ENCODE measurements around the gene CYB5R3. TPM values are rescaled to one million over a fixed set of nuclear protein-coding genes. Genes with fewer than 3 reads are reported as not detected.

CYB5R3 gene
- polyA plus RNA-seq, 4 donors: 70.0 to 174 (median 118) TPM

DNA sequence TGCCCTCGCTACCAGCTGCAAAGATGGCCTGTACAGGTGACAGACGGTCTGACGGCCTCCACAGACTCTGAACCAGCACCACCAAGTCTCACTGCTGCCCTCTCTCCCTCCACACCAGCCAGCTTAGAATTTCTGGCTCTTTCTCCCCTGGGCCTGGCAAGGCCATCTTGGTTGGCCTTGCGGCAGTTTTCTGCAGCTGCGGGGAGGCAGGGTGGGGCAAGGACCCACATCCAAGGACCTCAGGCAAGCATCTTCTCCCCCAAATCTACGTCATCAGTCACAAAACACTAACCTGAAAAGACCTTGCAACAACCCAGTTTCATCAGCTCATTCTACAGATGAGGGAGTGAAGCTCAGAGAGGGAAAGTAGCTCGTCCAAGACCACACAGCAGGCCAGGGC lies 22.8 kb downstream of the CYB5R3 start:
- Histone ChIP-seq H3K4me3 (ENCODE audit: low read depth in 1 of 3, low read length in 3 of 3) (no peak overlapping the region), H3K9me3 (ENCODE audit: control insufficient read depth in 2 of 2, insufficient read depth in 1 of 2, low read depth in 1 of 2, low read length in 1 of 2) (no peaks in the 10 kb centered on the region), H3K27ac (ENCODE audit: low read depth in 1 of 3, low read length in 2 of 3) (no peak overlapping the region), H3K36me3 (ENCODE audit: control insufficient read depth in 3 of 3, insufficient read depth in 2 of 3, low read depth in 1 of 3, low read length in 3 of 3) (peaks cover 13 to 95% (median 25%) of the 10 kb centered on the region in 3 donors), H3K27me3 (ENCODE audit: control insufficient read depth in 3 of 3, insufficient read depth in 3 of 3, low read length in 3 of 3) (no peaks in the 10 kb centered on the region), H3K4me1 (ENCODE audit: control insufficient read depth in 3 of 3, insufficient read depth in 2 of 3, low read depth in 1 of 3, low read length in 2 of 3) (peaks cover 0 to 11% (median 0%) of the 10 kb centered on the region in 3 donors)
- 94 to 96% (median 96%) methylated on average over 7 of the region's 7 CpGs for WGBS, 3 donors
- no peak for FAIRE-seq
- DNase-seq: no peak

DNA sequence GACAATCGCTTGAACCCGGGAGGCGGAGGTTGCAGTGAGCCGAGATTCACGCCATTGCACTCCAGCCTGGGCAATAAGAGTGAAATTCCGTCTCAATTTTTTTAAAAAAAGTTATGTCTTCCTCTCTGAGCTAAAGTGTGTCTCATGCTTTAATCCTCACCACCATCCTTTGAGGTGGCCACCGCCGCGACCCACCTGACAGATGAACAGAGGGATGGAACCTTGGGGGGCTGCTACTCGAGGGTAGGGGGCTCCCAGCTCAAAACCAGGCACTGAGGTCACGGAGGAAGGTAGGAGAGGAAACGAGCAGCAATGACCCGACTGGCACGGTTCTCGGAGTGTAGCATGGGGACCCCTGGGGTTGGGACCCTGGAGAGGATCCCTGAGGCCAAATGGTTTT lies 23.8 kb downstream of the CYB5R3 start:
- 88 to 92% (median 89%) methylated on average over 15 of the region's 15 CpGs for WGBS, 3 donors
- no peak overlapping the region for H3K27ac ChIP-seq (ENCODE audit: low read depth in 1 of 3, low read length in 2 of 3)
- H3K4me3 ChIP-seq (ENCODE audit: low read depth in 1 of 3, low read length in 3 of 3): no peak overlapping the region
- no peaks in the 10 kb centered on the region for H3K27me3 ChIP-seq (ENCODE audit: control insufficient read depth in 3 of 3, insufficient read depth in 3 of 3, low read length in 3 of 3)
- no peaks in the 10 kb centered on the region for H3K9me3 ChIP-seq (ENCODE audit: control insufficient read depth in 2 of 2, insufficient read depth in 1 of 2, low read depth in 1 of 2, low read length in 1 of 2)
- peaks cover 0 to 11% (median 0%) of the 10 kb centered on the region in 3 donors for H3K4me1 ChIP-seq (ENCODE audit: control insufficient read depth in 3 of 3, insufficient read depth in 2 of 3, low read depth in 1 of 3, low read length in 2 of 3)
- FAIRE-seq (no peak), DNase-seq (no peak)
- H3K36me3 ChIP-seq (ENCODE audit: control insufficient read depth in 3 of 3, insufficient read depth in 2 of 3, low read depth in 1 of 3, low read length in 3 of 3): peaks cover 13 to 93% (median 17%) of the 10 kb centered on the region in 3 donors

DNA sequence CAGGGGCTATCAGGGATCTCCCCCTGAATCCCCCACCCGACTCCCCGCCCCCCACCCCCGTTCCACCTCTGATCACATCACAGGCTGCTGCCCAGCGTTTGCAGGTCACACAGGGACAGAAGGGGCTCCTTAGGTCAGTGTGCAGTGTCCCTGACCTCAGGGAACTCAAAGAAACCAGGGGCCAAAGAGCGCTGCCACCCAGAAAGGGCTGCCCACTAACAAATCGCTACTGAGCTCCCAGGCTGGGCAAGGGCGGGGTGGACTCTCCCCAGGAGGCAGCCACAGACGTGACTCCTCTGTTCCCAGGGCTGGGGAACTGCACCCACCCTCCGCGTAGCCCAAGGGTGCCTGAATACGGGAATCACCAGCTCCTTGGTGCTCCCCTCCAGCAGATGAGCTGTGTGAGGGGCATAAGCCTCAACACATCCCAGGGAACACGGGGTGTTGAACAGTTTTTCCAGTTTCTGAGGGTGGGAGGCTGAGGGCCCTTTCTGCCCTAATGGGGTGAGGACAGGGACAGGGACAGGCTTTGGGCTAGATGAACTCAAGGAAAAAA lies 24.6 kb downstream of the CYB5R3 start:
- H3K27ac ChIP-seq (ENCODE audit: low read depth in 1 of 3, low read length in 2 of 3): no peak overlapping the region
- no peaks in the 10 kb centered on the region for H3K9me3 ChIP-seq (ENCODE audit: control insufficient read depth in 2 of 2, insufficient read depth in 1 of 2, low read depth in 1 of 2, low read length in 1 of 2)
- 65 to 77% (median 71%) methylated on average over 12 of the region's 12 CpGs for WGBS, 3 donors
- FAIRE-seq: no peak
- H3K4me1 ChIP-seq (ENCODE audit: control insufficient read depth in 3 of 3, insufficient read depth in 2 of 3, low read depth in 1 of 3, low read length in 2 of 3): peaks cover 0 to 11% (median 0%) of the 10 kb centered on the region in 3 donors
- no peak overlapping the region for H3K4me3 ChIP-seq (ENCODE audit: low read depth in 1 of 3, low read length in 3 of 3)
- H3K36me3 ChIP-seq (ENCODE audit: control insufficient read depth in 3 of 3, insufficient read depth in 2 of 3, low read depth in 1 of 3, low read length in 3 of 3): peaks cover 11 to 93% (median 13%) of the 10 kb centered on the region in 3 donors
- DNase-seq: no peak
- H3K27me3 ChIP-seq (ENCODE audit: control insufficient read depth in 3 of 3, insufficient read depth in 3 of 3, low read length in 3 of 3): no peaks in the 10 kb centered on the region

DNA sequence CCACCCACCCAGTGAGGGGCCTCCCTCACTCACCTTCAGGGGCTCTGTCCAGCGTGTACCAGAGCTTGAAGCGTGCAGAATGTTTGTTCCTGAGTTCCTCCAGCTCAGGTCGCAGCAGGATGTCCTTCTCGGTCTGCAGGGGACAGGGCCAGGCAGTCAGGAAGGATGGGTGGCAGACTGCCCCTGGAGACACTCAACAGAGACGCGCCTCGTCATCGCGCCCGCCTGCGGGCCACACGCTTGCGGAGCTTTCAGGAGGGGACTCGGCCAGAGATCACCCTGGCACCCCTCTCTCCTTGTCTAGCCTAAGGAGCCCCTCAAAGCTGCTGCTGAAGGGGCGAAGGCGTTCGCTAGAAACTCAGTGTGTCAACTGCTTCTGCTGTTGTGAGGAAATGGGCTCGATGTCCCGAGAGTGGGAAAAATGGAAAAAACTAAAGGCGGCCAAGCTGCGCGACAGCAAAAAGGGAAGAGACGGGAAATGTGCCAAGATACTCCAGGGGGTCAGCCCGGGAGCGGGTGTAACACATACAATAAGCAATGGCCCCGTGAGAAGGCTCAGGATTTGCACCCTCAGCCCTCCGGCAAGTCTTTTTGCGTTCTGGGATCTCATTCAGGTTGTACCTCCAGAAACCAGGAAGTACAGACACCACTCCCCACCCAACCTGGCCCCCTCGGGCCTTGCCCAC lies 25.3 kb downstream of the CYB5R3 start:
- Histone ChIP-seq H3K36me3 (ENCODE audit: control insufficient read depth in 3 of 3, insufficient read depth in 2 of 3, low read depth in 1 of 3, low read length in 3 of 3) (peaks cover 11 to 93% (median 17%) of the 10 kb centered on the region in 3 donors), H3K27ac (ENCODE audit: low read depth in 1 of 3, low read length in 2 of 3) (peak overlapping the region; percentile 2 to 53 (median 12)), H3K9me3 (ENCODE audit: control insufficient read depth in 2 of 2, insufficient read depth in 1 of 2, low read depth in 1 of 2, low read length in 1 of 2) (no peaks in the 10 kb centered on the region), H3K4me1 (ENCODE audit: control insufficient read depth in 3 of 3, insufficient read depth in 2 of 3, low read depth in 1 of 3, low read length in 2 of 3) (peaks cover 0 to 11% (median 0%) of the 10 kb centered on the region in 3 donors), H3K4me3 (ENCODE audit: low read depth in 1 of 3, low read length in 3 of 3) (no peak overlapping the region), H3K27me3 (ENCODE audit: control insufficient read depth in 3 of 3, insufficient read depth in 3 of 3, low read length in 3 of 3) (no peaks in the 10 kb centered on the region)
- 70 to 74% (median 71%) methylated on average over 29 of the region's 29 CpGs for WGBS, 3 donors
- no peak for DNase-seq
- no peak for FAIRE-seq

DNA sequence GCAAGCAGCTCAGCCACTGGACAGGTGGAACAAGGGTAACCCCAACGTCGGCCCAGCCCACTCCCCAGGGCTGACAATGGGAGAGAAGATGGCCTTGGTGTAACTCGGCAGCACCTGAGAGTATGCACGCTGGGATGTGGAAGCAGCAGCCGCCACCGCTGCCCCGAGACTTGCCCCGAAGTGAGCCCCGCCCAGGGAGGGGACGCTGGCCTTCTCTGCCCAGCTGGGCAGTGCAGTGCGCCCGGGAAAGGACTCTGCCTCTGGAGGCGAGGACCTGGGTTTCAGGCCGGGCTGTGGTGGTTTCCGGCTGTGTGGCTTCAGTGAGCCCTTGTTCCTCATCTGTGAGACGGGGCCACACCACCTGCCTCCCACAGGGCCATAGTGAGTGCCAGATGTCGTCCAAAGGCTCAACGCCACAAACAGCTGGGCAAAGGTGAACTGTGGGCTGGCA lies 25.9 kb downstream of the CYB5R3 start:
- peaks cover 11 to 91% (median 17%) of the 10 kb centered on the region in 3 donors for H3K36me3 ChIP-seq (ENCODE audit: control insufficient read depth in 3 of 3, insufficient read depth in 2 of 3, low read depth in 1 of 3, low read length in 3 of 3)
- no peak for FAIRE-seq
- no peaks in the 10 kb centered on the region for H3K9me3 ChIP-seq (ENCODE audit: control insufficient read depth in 2 of 2, insufficient read depth in 1 of 2, low read depth in 1 of 2, low read length in 1 of 2)
- H3K27me3 ChIP-seq (ENCODE audit: control insufficient read depth in 3 of 3, insufficient read depth in 3 of 3, low read length in 3 of 3): no peaks in the 10 kb centered on the region
- DNase-seq: peak; percentile 48 to 52
- no peak overlapping the region for H3K4me3 ChIP-seq (ENCODE audit: low read depth in 1 of 3, low read length in 3 of 3)
- H3K4me1 ChIP-seq (ENCODE audit: control insufficient read depth in 3 of 3, insufficient read depth in 2 of 3, low read depth in 1 of 3, low read length in 2 of 3): peaks cover 0 to 11% (median 0%) of the 10 kb centered on the region in 3 donors
- WGBS, 3 donors: 28 to 54% (median 40%) methylated on average over 16 to 18 of the region's 18 CpGs
- peak overlapping the region; percentile 2 to 53 (median 12) for H3K27ac ChIP-seq (ENCODE audit: low read depth in 1 of 3, low read length in 2 of 3)

DNA sequence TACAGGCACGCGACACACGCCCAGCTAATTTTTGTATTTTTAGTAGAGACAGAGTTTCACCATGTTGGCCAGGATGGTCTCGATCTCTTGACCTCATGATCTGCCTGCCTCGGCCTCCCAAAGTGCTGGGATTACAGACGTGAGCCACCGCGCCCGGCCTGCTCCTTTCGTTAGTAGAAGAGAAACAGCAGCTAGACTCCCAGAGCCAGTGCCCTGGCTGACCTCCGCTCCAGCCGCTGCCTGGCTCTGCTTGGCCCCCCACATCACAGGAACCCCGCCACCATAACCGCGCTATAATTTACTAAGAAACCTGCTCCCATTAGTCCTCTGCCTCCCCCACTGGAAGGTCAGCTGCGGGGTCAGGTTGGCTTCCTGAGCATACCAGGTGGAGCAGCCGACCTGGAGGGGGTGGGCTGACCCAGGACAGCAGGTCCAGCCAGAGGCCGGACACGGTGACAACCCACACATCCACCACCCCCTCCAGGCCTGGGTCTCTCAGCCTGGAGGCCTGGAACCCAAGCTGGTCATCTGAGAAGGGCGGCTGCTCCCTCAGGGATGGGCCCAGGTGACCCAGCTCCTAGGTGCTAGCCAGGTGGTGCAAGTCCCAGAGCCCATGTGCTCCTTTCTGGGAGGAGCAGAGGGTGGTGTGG lies 27.0 kb downstream of the CYB5R3 start:
- peaks cover 0 to 13% (median 0%) of the 10 kb centered on the region in 3 donors for H3K4me1 ChIP-seq (ENCODE audit: control insufficient read depth in 3 of 3, insufficient read depth in 2 of 3, low read depth in 1 of 3, low read length in 2 of 3)
- peaks cover 10 to 80% (median 12%) of the 10 kb centered on the region in 3 donors for H3K36me3 ChIP-seq (ENCODE audit: control insufficient read depth in 3 of 3, insufficient read depth in 2 of 3, low read depth in 1 of 3, low read length in 3 of 3)

DNA sequence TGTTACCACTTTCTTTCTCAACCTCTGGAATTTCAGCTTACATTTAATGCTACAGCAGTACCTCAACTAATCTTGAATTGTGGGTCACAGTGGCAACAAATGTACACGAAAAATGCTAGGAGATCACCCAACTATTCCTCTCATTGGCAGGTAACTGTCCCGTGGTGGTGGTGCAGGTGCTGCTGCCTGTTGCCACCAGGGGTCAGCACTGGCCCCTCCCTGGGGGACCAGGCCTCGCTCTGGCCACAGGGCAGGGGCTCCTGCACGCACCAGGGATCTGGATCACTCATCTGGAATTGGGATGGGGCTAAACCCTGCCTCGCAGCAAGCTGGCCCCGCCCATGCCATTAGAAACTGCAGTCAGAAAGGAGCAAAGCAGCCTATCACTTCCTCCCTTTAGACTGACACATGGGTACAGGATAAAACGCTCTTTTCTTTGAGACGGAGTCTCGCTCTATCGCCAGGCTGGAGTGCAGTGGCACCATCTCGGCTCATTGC lies 27.6 kb downstream of the CYB5R3 start:
- peak overlapping the region in 1 of 3 donors; percentile 11 for H3K27ac ChIP-seq (ENCODE audit: low read depth in 1 of 3, low read length in 2 of 3)
- no peaks in the 10 kb centered on the region for H3K27me3 ChIP-seq (ENCODE audit: control insufficient read depth in 3 of 3, insufficient read depth in 3 of 3, low read length in 3 of 3)
- WGBS, 3 donors: 48 to 55% (median 53%) methylated on average over 11 of the region's 11 CpGs
- no peak for FAIRE-seq
- H3K9me3 ChIP-seq (ENCODE audit: control insufficient read depth in 2 of 2, insufficient read depth in 1 of 2, low read depth in 1 of 2, low read length in 1 of 2): no peaks in the 10 kb centered on the region
- H3K36me3 ChIP-seq (ENCODE audit: control insufficient read depth in 3 of 3, insufficient read depth in 2 of 3, low read depth in 1 of 3, low read length in 3 of 3): peaks cover 6 to 73% (median 12%) of the 10 kb centered on the region in 3 donors
- H3K4me1 ChIP-seq (ENCODE audit: control insufficient read depth in 3 of 3, insufficient read depth in 2 of 3, low read depth in 1 of 3, low read length in 2 of 3): peaks cover 0 to 14% (median 0%) of the 10 kb centered on the region in 3 donors
- DNase-seq: peak; percentile 68 to 73
- no peak overlapping the region for H3K4me3 ChIP-seq (ENCODE audit: low read depth in 1 of 3, low read length in 3 of 3)

More for the DNA sequence above, 27.0 kb downstream of the CYB5R3 start:
- Histone ChIP-seq H3K27ac (ENCODE audit: low read depth in 1 of 3, low read length in 2 of 3) (no peak overlapping the region), H3K27me3 (ENCODE audit: control insufficient read depth in 3 of 3, insufficient read depth in 3 of 3, low read length in 3 of 3) (no peaks in the 10 kb centered on the region), H3K9me3 (ENCODE audit: control insufficient read depth in 2 of 2, insufficient read depth in 1 of 2, low read depth in 1 of 2, low read length in 1 of 2) (no peaks in the 10 kb centered on the region), H3K4me3 (ENCODE audit: low read depth in 1 of 3, low read length in 3 of 3) (no peak overlapping the region)
- WGBS, 3 donors: 89 to 93% (median 93%) methylated on average over 18 to 20 of the region's 20 CpGs
- no peak for DNase-seq
- no peak for FAIRE-seq

DNA sequence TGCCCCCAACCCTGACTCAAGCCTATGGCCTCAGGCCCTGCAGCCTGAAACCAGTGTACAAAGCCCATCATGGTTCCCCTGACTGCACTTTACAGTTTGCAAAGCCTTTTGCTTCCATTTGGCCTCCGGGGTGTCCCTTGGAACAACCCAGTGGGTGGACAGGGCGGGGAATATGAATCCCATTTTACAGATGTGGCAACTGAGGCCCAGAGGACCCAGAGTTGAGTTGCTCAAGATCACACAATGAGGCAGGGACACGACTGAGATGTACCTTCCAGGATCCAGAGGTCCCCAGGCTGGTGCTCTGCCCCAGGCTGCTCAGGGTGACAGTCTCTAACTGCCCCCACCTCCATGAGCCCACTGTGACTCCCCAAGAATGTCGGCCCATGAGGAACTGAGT lies 29.1 kb downstream of the CYB5R3 start:
- no peak for FAIRE-seq
- WGBS, 3 donors: 87 to 93% (median 89%) methylated on average over 4 of the region's 4 CpGs
- Histone ChIP-seq H3K36me3 (ENCODE audit: control insufficient read depth in 3 of 3, insufficient read depth in 2 of 3, low read depth in 1 of 3, low read length in 3 of 3) (peaks cover 0 to 60% (median 6%) of the 10 kb centered on the region in 3 donors), H3K27ac (ENCODE audit: low read depth in 1 of 3, low read length in 2 of 3) (no peak overlapping the region), H3K9me3 (ENCODE audit: control insufficient read depth in 2 of 2, insufficient read depth in 1 of 2, low read depth in 1 of 2, low read length in 1 of 2) (no peaks in the 10 kb centered on the region), H3K4me1 (ENCODE audit: control insufficient read depth in 3 of 3, insufficient read depth in 2 of 3, low read depth in 1 of 3, low read length in 2 of 3) (peaks cover 0 to 24% (median 0%) of the 10 kb centered on the region in 3 donors), H3K4me3 (ENCODE audit: low read depth in 1 of 3, low read length in 3 of 3) (no peak overlapping the region), H3K27me3 (ENCODE audit: control insufficient read depth in 3 of 3, insufficient read depth in 3 of 3, low read length in 3 of 3) (no peaks in the 10 kb centered on the region)
- DNase-seq: no peak
